ENCODE measurements around the gene NEK6.

- TF ChIP-seq CTCF (IDR thresholded peaks at IDR 0.05) (no peak), POLR2A (IDR thresholded peaks at IDR 0.05) (no peak)
Measured at GRCh38 chr9:124347968-124348358, 90.2 kb downstream of the NEK6 start.

Data from esophagus squamous epithelium (tissue), 4 donors.